Vagina (tissue), 2 donors: ENCODE measurements around the gene CDC14A. TPM values are rescaled to one million over a fixed set of nuclear protein-coding genes. Genes with fewer than 3 reads are reported as not detected.
"Not testable (repeated sequence)": the region's sequence is repeated elsewhere in the genome, so short reads cannot be mapped to it uniquely, and the experiment has no call there.

ENCODE experiments used
- DNase-seq, 2 donors: peaks; one replicate each; pipeline ENCODE4 v3.0.0-alpha.2; 2017; ENCODE audit errors: extremely low spot score in 2 of 2
- H3K27ac ChIP-seq: fragments of 200-600 bp; sonication (generic); one replicate; pipeline ENCODE4 v1.5.1; 2019
- H3K27me3 ChIP-seq: fragments of 200-600 bp; sonication (generic); one replicate; pipeline ENCODE4 v1.5.1; 2019
- H3K36me3 ChIP-seq, 2 donors: fragments of 200-600 bp; sonication (generic); one replicate each; pipeline ENCODE4 v1.5.1; 2017 to 2019
- H3K4me1 ChIP-seq: fragments of 200-600 bp; sonication (generic); one replicate; pipeline ENCODE4 v1.5.1; 2019
- H3K4me3 ChIP-seq, 2 donors: fragments of 200-600 bp; sonication (generic); 1 replicate in 1 of 2; 2 replicates in 1 of 2; pipeline ENCODE4 v1.5.1; 2016 to 2019
- H3K9me3 ChIP-seq: fragments of 200-600 bp; sonication (generic); one replicate; pipeline ENCODE4 v1.5.1; 2019
- CTCF ChIP-seq, 3 experiments: fragments of 450-650 bp in 2 of 3; fragments of 200-600 bp in 1 of 3; sonication (generic) in 1 of 3; IDR thresholded peaks; one replicate each; pipeline ENCODE4 v1.5.1; 2017 to 2019; ENCODE audit warnings: antibody characterized with exemption in 3 of 3, mild to moderate bottlenecking in 2 of 3, moderate library complexity in 2 of 3
- POLR2A ChIP-seq, 2 donors: fragments of 450-650 bp; IDR thresholded peaks; one replicate each; pipeline ENCODE4 v1.6.1; 2017; ENCODE audit warnings: antibody characterized with exemption in 2 of 2, mild to moderate bottlenecking in 2 of 2, moderate library complexity in 2 of 2
- POLR2AphosphoS5 ChIP-seq, 2 donors: sonication (generic); formaldehyde crosslinking; IDR thresholded peaks; one replicate each; pipeline ENCODE4 v1.9.0; 2017; ENCODE audit warnings: antibody characterized with exemption in 2 of 2, mild to moderate bottlenecking in 2 of 2, low read depth in 1 of 2; ENCODE audit not compliant: insufficient read depth in 1 of 2
- intact Hi-C: fragments of 100-400 bp; cut with DNase I; formaldehyde crosslinking; loops from one replicate; pipeline ENCODE4 v1.15.1; 2023
- total RNA-seq: library from RNA; depleted of rRNA; stranded (reverse); fragments of >200 nt; gene quantifications from one replicate; pipeline ENCODE4 v1.2.3, GENCODE V29; 2016

Gene CDC14A
- total RNA-seq, 1 donor from 2014 or later: 14.5 TPM

DNA sequence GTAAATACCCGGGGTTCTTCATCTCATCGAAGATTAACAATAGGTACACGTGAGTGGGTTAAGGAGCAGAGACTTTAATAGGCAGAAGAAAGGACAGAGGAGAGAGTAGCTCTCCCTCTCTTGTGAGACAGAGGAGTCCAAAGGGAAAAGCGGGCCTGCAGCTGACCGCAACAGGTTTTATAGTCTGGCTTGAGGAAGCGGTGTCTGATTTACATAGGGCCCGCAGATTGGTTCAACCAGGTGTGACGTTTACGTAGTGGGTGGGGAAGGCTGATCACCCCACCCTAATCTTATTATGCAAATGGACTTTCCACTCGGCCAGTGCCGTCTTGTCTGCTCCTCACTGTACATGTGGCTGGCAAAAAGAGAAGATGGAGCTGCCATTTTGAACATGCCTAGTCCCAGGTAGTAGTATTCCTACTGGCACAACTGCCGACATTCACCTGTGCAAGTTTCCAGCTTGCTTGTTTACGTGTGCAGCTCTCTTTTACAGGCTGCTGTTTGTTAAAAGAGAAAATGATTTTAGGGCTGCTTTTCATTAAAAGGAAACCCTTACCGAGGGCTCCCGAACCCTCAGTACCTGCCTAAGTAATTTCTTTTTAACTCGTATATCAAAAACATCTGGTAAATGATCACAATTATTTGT lies 10.6 kb downstream of the CDC14A start:
- intact Hi-C loops: no loop called here

GRCh38 chr1:100363831-100364230 lies 11.5 kb downstream of the CDC14A start:
- Histone ChIP-seq H3K4me1 (peaks cover 6% of the 10 kb centered on the region), H3K36me3 (no peaks in the 10 kb centered on the region), H3K27ac (no peak overlapping the region), H3K27me3 (no peaks in the 10 kb centered on the region), H3K4me3 (no peak overlapping the region), H3K9me3 (no peaks in the 10 kb centered on the region)
- intact Hi-C loops: no loop called here
- DNase-seq: no peak
- TF ChIP-seq CTCF (IDR thresholded peaks at IDR 0.05) (no peak), POLR2A (IDR thresholded peaks at IDR 0.05) (no peak), POLR2AphosphoS5 (IDR thresholded peaks at IDR 0.05; ENCODE audit: insufficient read depth in 1 of 2, low read depth in 1 of 2) (no peak)

More for the DNA sequence above, 10.6 kb downstream of the CDC14A start:
- no peak for DNase-seq
- H3K27ac ChIP-seq: no peak overlapping the region
- H3K27me3 ChIP-seq: no peaks in the 10 kb centered on the region
- H3K4me3 ChIP-seq: no peak overlapping the region
- no peaks in the 10 kb centered on the region for H3K9me3 ChIP-seq
- peaks cover 11% of the 10 kb centered on the region for H3K4me1 ChIP-seq
- no peaks in the 10 kb centered on the region for H3K36me3 ChIP-seq
- no peak for TF ChIP-seq CTCF (IDR thresholded peaks at IDR 0.05)
- no peak for TF ChIP-seq POLR2A (IDR thresholded peaks at IDR 0.05)
- TF ChIP-seq POLR2AphosphoS5 (IDR thresholded peaks at IDR 0.05; ENCODE audit: insufficient read depth in 1 of 2, low read depth in 1 of 2): no peak

GRCh38 chr1:100364697-100365096 lies 12.4 kb downstream of the CDC14A start:
- no peak for DNase-seq
- H3K27me3 ChIP-seq: no peaks in the 10 kb centered on the region
- no peak overlapping the region for H3K4me3 ChIP-seq
- peaks cover 6% of the 10 kb centered on the region for H3K4me1 ChIP-seq
- no peaks in the 10 kb centered on the region for H3K9me3 ChIP-seq
- intact Hi-C loops: no loop called here
- H3K36me3 ChIP-seq: no peaks in the 10 kb centered on the region
- H3K27ac ChIP-seq: no peak overlapping the region
- TF ChIP-seq POLR2A (IDR thresholded peaks at IDR 0.05) (no peak), POLR2AphosphoS5 (IDR thresholded peaks at IDR 0.05; ENCODE audit: insufficient read depth in 1 of 2, low read depth in 1 of 2) (no peak), CTCF (IDR thresholded peaks at IDR 0.05) (no peak)

DNA sequence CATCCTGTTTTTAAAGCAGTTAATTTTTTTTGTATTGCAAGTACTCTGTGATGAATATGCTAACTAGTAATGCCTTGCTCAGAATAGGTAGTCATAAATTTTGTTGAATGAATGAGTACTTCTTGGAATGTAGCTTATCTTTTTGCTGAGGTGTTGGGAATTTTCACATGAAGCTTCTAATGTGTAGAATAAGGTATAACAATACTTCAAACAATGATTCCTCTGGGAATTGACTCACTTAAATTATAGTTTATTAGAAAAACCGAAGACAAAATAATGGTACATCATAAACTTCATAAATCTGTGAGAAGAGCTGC lies 13.9 kb downstream of the CDC14A start:
- Histone ChIP-seq H3K36me3 (no peaks in the 10 kb centered on the region), H3K4me1 (peaks cover 6% of the 10 kb centered on the region), H3K27me3 (no peaks in the 10 kb centered on the region), H3K9me3 (no peaks in the 10 kb centered on the region), H3K4me3 (no peak overlapping the region), H3K27ac (no peak overlapping the region)
- no peak for TF ChIP-seq POLR2A (IDR thresholded peaks at IDR 0.05)
- TF ChIP-seq CTCF (IDR thresholded peaks at IDR 0.05): no peak
- no peak for TF ChIP-seq POLR2AphosphoS5 (IDR thresholded peaks at IDR 0.05; ENCODE audit: insufficient read depth in 1 of 2, low read depth in 1 of 2)
- intact Hi-C loops: no loop called here
- no peak for DNase-seq

DNA sequence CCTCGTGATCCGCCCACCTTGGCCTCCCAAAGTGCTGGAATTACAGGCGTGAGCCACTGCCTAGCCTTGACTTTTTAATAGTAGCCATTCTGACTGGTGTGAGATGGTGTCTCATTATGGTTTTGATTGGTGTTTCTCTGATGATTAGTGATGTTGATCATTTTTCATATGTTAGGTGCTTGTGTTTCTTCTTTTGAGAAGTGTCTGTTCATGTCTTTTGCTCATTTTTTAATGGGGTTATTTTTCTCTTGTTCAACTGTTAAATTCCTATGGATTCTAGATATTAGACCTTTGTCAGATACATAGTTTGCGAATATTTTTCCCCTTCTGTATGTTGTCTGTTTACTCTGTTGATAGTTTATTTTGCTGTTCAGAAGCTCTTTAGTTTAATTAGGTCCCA lies 17.0 kb downstream of the CDC14A start:
- H3K9me3 ChIP-seq, H3K27me3 ChIP-seq, H3K27ac ChIP-seq, H3K4me1 ChIP-seq, DNase-seq, H3K36me3 ChIP-seq, intact Hi-C loops, H3K4me3 ChIP-seq: not testable (repeated sequence)

DNA sequence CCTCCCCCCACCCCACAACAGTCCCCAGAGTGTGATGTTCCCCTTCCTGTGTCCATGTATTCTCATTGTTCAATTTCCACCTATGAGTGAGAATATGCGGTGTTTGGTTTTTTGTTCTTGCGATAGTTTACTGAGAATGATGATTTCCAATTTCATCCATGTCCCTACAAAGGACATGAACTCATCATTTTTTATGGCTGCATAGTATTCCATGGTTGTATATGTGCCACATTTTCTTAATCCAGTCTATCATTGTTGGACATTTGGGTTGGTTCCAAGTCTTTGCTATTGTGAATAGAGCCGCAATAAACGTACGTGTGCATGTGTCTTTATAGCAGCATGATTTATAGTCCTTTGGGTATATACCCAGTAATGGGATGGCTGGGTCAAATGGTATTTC lies 21.6 kb downstream of the CDC14A start:
- H3K9me3 ChIP-seq, intact Hi-C loops, H3K4me3 ChIP-seq, DNase-seq, H3K27ac ChIP-seq, H3K27me3 ChIP-seq, H3K4me1 ChIP-seq, H3K36me3 ChIP-seq: not testable (repeated sequence)

GRCh38 chr1:100376890-100377289 lies 24.6 kb downstream of the CDC14A start:
- DNase-seq, H3K4me1 ChIP-seq, H3K27ac ChIP-seq, H3K9me3 ChIP-seq, H3K36me3 ChIP-seq, H3K4me3 ChIP-seq, intact Hi-C loops, H3K27me3 ChIP-seq: not testable (repeated sequence)
